Nephron progenitor cell (in vitro differentiated cells): ENCODE data around the gene PIK3R1.

Experiments
- DNase-seq: peaks from one replicate; pipeline ENCODE4 v3.0.0; 2021
- H3K27ac Mint-ChIP-seq: 2 replicates; pipeline ENCODE4 v1.8.0; 2021; ENCODE audit warnings: mild to moderate bottlenecking, moderate library complexity, mixed read lengths
- H3K27me3 Mint-ChIP-seq: 2 replicates; pipeline ENCODE4 v1.8.0; 2021; ENCODE audit warnings: mild to moderate bottlenecking, low read depth, mixed read lengths; ENCODE audit not compliant: poor library complexity
- H3K36me3 Mint-ChIP-seq: 2 replicates; pipeline ENCODE4 v1.8.0; 2021; ENCODE audit warnings: low read depth, mixed read lengths
- H3K4me1 Mint-ChIP-seq: 2 replicates; pipeline ENCODE4 v1.8.0; 2021; ENCODE audit warnings: mixed read lengths
- H3K4me3 Mint-ChIP-seq: 2 replicates; pipeline ENCODE4 v1.8.0; 2021; ENCODE audit warnings: mild to moderate bottlenecking, moderate library complexity, mixed read lengths
- H3K9me3 Mint-ChIP-seq: 2 replicates; pipeline ENCODE4 v1.8.0; 2021; ENCODE audit warnings: mild to moderate bottlenecking, moderate library complexity, mixed read lengths
- TF ChIP-seq, protein P1 (sequence below): fragments of 200-600 bp; sonication (generic); IDR thresholded peaks from 2 replicates; pipeline ENCODE4 v1.5.0; 2021; ENCODE audit warnings: antibody characterized with exemption

The PIK3R1 gene

DNA sequence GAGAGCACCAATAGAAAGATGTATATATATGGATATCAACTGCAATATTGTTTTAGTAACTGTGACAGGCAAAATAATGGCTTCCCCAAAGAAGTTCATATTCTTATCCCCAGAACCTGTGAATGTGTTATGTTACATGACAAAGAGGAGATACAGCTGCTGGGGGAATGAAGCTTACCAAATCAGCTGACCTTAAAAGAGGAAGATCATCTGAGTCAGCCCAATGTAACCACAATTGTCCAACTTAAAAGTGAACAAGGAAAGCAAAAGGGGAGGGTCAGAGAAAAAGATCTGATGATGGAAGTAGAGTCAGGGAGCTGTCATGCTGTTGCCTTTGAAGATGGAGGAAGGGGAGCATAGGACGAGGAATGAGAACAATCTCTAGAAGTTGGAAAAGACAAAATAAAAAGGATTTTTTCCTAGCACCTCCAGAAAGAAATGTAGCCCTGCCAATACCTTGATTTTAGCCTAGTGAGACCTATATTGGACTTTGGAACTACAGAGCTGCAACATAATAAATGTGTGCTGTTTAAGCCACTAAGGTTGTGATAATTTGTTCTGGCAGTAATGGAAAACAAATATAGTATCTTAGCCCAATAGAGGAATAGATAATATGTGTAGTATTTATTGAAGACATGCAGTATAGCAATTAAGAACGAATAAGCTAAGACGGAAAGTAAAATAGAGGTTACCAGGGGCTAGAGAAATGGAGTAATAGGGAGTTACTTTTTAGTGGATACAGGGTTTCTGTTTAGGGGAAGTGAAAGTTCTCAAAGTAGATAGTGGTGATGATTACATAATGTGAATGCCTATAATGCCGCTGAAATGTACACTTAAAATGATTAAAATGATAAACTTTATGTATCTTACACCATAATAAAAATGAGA is 115.9 kb downstream of the PIK3R1 start:
- Mint-ChIP-seq H3K4me1 (peaks cover 16% of the 10 kb centered on the region), H3K36me3 (no peaks in the 10 kb centered on the region), H3K27me3 (peaks cover 7% of the 10 kb centered on the region), H3K9me3 (peaks cover 11% of the 10 kb centered on the region), H3K27ac (no peak overlapping the region), H3K4me3 (no peak overlapping the region)
- TF ChIP-seq, protein P1, sequence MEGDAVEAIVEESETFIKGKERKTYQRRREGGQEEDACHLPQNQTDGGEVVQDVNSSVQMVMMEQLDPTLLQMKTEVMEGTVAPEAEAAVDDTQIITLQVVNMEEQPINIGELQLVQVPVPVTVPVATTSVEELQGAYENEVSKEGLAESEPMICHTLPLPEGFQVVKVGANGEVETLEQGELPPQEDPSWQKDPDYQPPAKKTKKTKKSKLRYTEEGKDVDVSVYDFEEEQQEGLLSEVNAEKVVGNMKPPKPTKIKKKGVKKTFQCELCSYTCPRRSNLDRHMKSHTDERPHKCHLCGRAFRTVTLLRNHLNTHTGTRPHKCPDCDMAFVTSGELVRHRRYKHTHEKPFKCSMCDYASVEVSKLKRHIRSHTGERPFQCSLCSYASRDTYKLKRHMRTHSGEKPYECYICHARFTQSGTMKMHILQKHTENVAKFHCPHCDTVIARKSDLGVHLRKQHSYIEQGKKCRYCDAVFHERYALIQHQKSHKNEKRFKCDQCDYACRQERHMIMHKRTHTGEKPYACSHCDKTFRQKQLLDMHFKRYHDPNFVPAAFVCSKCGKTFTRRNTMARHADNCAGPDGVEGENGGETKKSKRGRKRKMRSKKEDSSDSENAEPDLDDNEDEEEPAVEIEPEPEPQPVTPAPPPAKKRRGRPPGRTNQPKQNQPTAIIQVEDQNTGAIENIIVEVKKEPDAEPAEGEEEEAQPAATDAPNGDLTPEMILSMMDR, result no peak
- DNase-seq, result no peak

DNA sequence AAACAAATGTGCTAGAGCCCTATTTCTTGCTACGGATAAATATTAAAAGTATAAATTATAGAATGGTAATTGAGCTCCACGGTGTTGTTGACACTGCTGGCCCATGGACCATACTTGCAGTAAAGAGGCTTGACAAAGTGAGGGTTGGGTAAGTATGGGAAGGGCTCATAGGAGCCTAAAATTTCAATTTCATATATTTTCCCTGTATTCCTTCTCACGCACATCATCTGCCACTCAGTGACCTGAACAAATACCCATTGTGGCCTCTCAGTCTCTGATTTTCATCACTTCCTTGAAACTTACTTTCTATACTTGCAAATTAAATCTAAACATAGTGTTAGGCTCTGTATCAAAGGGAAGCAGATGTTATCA is 116.5 kb downstream of the PIK3R1 start:
- no peak for DNase-seq
- no peaks in the 10 kb centered on the region for H3K36me3 Mint-ChIP-seq
- peaks cover 12% of the 10 kb centered on the region for H3K4me1 Mint-ChIP-seq
- peaks cover 7% of the 10 kb centered on the region for H3K27me3 Mint-ChIP-seq
- H3K27ac Mint-ChIP-seq, result no peak overlapping the region
- H3K4me3 Mint-ChIP-seq, result no peak overlapping the region
- TF ChIP-seq, protein P1, result no peak
- H3K9me3 Mint-ChIP-seq, result peaks cover 11% of the 10 kb centered on the region

DNA sequence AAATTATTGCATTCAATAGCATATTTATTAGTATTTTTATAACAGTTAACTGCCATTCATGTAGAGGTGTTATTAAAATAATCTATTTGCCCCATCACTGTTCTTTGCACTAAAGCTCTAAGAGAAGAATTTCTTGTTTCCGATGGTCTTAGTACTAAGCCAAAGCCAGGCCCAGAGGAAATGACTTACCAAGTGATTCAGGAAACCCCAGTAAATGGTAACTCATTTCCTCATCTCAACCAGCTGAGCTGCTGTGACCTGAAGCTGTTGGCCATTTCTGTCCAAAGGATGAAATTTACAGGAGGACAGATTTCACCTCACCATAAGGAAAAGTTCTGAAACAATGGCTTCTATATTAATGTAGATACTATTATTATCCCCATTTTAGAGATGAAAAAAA is 117.0 kb downstream of the PIK3R1 start:
- peaks cover 7% of the 10 kb centered on the region for H3K27me3 Mint-ChIP-seq
- DNase-seq, result no peak
- peaks cover 7% of the 10 kb centered on the region for H3K4me1 Mint-ChIP-seq
- H3K36me3 Mint-ChIP-seq, result no peaks in the 10 kb centered on the region
- peaks cover 11% of the 10 kb centered on the region for H3K9me3 Mint-ChIP-seq
- no peak overlapping the region for H3K4me3 Mint-ChIP-seq
- no peak overlapping the region for H3K27ac Mint-ChIP-seq
- TF ChIP-seq, protein P1, result no peak

DNA sequence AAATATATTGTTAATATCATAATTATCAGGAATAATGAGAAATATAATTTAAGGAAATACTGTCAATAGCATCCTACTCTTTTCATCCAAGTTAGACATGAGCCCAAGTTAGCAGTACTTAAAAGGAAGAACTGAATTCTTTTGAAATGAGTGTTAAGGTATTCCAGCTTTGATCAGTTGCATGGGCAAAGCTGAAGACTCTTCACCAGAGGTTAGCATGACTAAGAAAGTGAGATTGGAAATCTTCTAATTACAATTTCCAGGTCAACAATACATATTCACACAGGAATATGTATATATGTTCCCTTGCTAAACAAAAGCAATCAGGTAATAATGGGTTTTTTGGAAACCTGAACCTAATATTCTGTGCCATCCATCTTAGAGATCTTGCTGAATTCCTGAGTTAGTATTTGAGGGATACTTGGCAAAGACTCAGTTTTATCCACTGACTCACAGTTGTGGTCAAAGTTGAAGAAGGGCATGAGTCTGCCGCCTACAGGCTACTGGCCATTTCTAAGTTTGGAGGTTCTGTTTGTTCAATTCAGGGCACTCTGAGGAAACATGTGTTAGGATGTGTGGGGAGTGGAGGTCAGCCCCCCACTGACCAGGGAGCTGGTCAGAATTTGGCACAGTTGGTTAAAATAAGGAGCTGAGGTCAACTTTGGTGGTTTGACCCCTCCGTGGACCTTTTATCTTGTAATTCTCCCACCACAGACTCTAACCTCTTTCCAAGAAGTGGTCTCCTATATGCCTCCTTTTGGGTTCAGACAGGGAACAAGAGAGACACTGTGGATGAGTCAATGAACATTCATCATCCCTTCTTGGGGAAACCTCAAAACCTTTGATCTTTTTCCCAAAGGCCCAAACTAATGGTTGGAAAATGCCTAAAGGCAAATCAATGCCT is 118.3 kb downstream of the PIK3R1 start:
- DNase-seq, result no peak
- Mint-ChIP-seq H3K4me1 (no peaks in the 10 kb centered on the region), H3K36me3 (no peaks in the 10 kb centered on the region), H3K4me3 (no peak overlapping the region), H3K27ac (no peak overlapping the region), H3K9me3 (peaks cover 11% of the 10 kb centered on the region), H3K27me3 (peaks cover 4% of the 10 kb centered on the region)
- TF ChIP-seq, protein P1, result no peak

DNA sequence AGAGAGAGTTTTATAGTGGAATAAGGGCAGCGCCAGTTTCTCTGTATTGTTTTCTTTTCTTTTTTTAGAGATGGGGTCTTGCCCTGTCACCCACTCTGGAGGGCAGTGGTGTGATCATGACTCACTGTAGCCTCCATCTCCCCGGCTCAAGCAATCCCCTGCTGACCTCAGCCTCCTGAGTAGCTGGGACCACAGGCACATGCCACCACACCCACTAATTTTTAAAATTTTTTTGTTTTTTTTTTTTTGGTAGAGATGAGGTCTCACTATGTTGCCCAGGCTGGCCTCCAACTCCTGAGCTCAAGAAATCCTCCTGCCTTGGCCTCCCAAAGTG is 119.0 kb downstream of the PIK3R1 start:
- DNase-seq, result no peak
- Mint-ChIP-seq H3K36me3 (no peaks in the 10 kb centered on the region), H3K27ac (no peak overlapping the region), H3K4me3 (no peak overlapping the region), H3K4me1 (no peaks in the 10 kb centered on the region), H3K9me3 (peaks cover 11% of the 10 kb centered on the region), H3K27me3 (peaks cover 4% of the 10 kb centered on the region)
- TF ChIP-seq, protein P1, result no peak
